Thyroid gland (tissue), 4 donors: ENCODE data around the gene TBC1D5.

Source experiments
- POLR2A ChIP-seq, 2 donors: fragments of 450-650 bp; IDR thresholded peaks; one replicate each; pipeline ENCODE4 v1.6.1; 2017; ENCODE audit warnings: antibody characterized with exemption in 2 of 2, mild to moderate bottlenecking in 2 of 2, moderate library complexity in 1 of 2
- TF ChIP-seq, protein P1 (sequence below), 6 experiments: fragments of 200-600 bp in 3 of 6; fragments of 450-650 bp in 3 of 6; sonication (generic) in 3 of 6; IDR thresholded peaks; one replicate each; pipeline ENCODE4 v1.5.1; 2016 to 2019; ENCODE audit warnings: antibody characterized with exemption in 6 of 6, mild to moderate bottlenecking in 2 of 6, inconsistent platforms in 1 of 6, moderate library complexity in 1 of 6

DNA sequence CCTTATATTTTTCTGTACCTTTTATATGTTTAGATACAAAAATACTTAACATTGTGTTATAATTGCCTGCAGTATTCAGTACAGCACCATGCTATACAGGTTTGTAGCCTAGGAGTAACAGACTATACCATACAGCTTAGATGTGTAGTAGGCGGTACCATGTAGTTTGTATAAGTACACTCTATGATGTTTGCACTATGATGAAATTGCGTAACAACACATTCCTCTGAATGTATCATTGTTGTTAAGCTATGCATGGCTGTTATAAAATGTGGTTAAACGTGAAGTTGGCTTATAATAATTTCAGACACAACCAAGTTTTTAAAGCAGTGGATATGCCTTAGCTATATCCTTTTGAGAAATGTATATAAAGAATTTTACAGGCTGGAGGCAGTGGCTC is 529.3 kb downstream of the TBC1D5 start:
- TF ChIP-seq, protein P1, sequence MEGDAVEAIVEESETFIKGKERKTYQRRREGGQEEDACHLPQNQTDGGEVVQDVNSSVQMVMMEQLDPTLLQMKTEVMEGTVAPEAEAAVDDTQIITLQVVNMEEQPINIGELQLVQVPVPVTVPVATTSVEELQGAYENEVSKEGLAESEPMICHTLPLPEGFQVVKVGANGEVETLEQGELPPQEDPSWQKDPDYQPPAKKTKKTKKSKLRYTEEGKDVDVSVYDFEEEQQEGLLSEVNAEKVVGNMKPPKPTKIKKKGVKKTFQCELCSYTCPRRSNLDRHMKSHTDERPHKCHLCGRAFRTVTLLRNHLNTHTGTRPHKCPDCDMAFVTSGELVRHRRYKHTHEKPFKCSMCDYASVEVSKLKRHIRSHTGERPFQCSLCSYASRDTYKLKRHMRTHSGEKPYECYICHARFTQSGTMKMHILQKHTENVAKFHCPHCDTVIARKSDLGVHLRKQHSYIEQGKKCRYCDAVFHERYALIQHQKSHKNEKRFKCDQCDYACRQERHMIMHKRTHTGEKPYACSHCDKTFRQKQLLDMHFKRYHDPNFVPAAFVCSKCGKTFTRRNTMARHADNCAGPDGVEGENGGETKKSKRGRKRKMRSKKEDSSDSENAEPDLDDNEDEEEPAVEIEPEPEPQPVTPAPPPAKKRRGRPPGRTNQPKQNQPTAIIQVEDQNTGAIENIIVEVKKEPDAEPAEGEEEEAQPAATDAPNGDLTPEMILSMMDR (IDR thresholded peaks at IDR 0.05), result no peak
- no peak for TF ChIP-seq POLR2A (IDR thresholded peaks at IDR 0.05)
